ENCODE data around the gene TYW1B. TPM values are rescaled to one million over a fixed set of nuclear protein-coding genes. Genes with fewer than 3 reads are reported as not detected.
"Not testable (repeated sequence)": the region's sequence is repeated elsewhere in the genome, so short reads cannot be mapped to it uniquely, and the experiment has no call there.

Gene TYW1B
- total RNA-seq, 1 donor from 2014 or later, result 5.7 TPM

GRCh38 chr7:72643708-72644107 is 184.3 kb downstream of the TYW1B start:
- DNase-seq (ENCODE audit: low spot score, unreplicated experiment); H3K27ac Mint-ChIP-seq; H3K36me3 Mint-ChIP-seq (ENCODE audit: insufficient read depth): not testable (repeated sequence)

GRCh38 chr7:72641485-72642248 is 186.3 kb downstream of the TYW1B start:
- H3K9me3 Mint-ChIP-seq (ENCODE audit: low read depth); H3K27me3 Mint-ChIP-seq; DNase-seq (ENCODE audit: low spot score, unreplicated experiment); H3K4me1 Mint-ChIP-seq (ENCODE audit: low read depth); H3K27ac Mint-ChIP-seq; H3K36me3 Mint-ChIP-seq (ENCODE audit: insufficient read depth); H3K4me3 Mint-ChIP-seq (ENCODE audit: low read depth): not testable (repeated sequence)

More at GRCh38 chr7:72643708-72644107, 184.3 kb downstream of the TYW1B start:
- H3K4me1 Mint-ChIP-seq (ENCODE audit: low read depth); H3K9me3 Mint-ChIP-seq (ENCODE audit: low read depth); H3K27me3 Mint-ChIP-seq; H3K4me3 Mint-ChIP-seq (ENCODE audit: low read depth): not testable (repeated sequence)

DNA sequence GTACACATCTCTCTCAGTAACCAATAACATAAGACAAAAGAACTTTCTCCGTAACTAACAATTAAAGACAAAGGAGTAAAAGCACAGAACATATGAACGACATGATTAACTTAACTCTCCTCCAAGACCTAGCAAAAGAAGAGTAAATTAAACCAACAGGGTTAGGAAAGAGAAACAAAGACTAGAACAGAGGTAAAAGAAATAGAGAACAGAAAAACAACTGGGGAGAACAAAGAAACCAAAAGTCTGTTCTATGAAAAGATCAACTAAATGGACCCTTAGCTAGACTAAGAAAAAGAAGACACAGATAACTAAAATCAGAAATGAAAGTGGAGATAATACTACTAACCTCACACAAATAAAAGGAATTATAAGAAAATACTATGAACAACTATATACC is 187.3 kb downstream of the TYW1B start:
- H3K27me3 Mint-ChIP-seq; H3K36me3 Mint-ChIP-seq (ENCODE audit: insufficient read depth); H3K4me1 Mint-ChIP-seq (ENCODE audit: low read depth); H3K4me3 Mint-ChIP-seq (ENCODE audit: low read depth); DNase-seq (ENCODE audit: low spot score, unreplicated experiment); H3K9me3 Mint-ChIP-seq (ENCODE audit: low read depth): not testable (repeated sequence)
- H3K27ac Mint-ChIP-seq, result peak overlapping the region; percentile 37

DNA sequence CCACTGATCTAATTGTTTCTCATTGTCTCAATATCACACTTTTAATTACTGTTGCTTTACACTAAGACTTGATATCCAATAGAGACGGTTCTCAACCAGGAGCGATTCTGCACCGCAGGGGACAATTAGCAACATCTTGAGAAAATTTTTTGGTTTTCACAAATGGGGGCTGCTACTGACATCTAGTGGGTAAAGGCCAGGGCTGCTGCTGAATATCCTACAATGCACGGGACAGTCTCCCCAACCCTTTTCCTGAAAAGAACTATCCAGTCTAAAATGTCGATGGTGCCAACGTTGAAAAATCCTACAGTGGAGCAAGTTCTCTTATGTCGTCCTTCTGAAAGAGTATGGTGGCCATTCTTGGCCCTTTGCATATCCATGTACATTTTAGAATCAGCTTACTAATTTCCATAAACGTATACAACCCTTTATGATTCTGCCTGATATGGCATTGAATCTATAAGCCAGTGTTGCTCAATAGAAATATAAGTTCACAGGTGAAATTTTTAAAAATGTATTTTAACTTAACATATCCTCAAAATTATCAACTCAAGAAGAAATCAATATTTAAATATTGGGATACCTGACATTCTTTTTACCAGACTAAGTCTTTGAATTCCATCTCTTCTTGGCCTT is 192.6 kb downstream of the TYW1B start:
- not testable (repeated sequence) for H3K4me3 Mint-ChIP-seq (ENCODE audit: low read depth); H3K4me1 Mint-ChIP-seq (ENCODE audit: low read depth); H3K27ac Mint-ChIP-seq; H3K36me3 Mint-ChIP-seq (ENCODE audit: insufficient read depth); DNase-seq (ENCODE audit: low spot score, unreplicated experiment); H3K27me3 Mint-ChIP-seq; H3K9me3 Mint-ChIP-seq (ENCODE audit: low read depth)
- TF ChIP-seq, protein P1, sequence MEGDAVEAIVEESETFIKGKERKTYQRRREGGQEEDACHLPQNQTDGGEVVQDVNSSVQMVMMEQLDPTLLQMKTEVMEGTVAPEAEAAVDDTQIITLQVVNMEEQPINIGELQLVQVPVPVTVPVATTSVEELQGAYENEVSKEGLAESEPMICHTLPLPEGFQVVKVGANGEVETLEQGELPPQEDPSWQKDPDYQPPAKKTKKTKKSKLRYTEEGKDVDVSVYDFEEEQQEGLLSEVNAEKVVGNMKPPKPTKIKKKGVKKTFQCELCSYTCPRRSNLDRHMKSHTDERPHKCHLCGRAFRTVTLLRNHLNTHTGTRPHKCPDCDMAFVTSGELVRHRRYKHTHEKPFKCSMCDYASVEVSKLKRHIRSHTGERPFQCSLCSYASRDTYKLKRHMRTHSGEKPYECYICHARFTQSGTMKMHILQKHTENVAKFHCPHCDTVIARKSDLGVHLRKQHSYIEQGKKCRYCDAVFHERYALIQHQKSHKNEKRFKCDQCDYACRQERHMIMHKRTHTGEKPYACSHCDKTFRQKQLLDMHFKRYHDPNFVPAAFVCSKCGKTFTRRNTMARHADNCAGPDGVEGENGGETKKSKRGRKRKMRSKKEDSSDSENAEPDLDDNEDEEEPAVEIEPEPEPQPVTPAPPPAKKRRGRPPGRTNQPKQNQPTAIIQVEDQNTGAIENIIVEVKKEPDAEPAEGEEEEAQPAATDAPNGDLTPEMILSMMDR (IDR thresholded peaks at IDR 0.05; ENCODE audit: unreplicated experiment), result peak; percentile 54

DNA sequence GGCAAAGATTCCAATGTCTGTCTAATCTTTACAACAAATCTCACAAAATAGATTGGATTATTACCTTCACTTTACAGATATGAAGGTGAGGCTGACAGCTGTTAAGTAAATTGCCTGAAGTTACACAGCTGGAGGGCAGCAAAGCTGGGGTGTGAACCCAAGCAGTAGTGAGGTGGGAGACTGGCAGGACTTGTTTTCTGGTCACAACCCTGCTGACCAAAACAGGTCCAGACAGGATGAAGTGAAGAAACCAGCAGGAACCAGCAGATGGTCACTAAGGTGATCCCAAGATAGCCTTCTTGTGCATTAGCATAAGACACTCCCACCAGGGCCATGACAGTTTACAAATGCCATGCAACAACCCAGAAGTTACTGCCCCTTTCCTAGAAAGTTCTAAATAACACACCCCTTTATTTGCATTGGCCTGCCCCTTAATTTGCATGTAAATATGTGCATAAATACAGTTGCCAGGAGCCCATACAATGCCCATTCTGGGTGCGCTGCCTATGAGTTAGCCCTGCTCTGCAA is 195.2 kb downstream of the TYW1B start:
- H3K4me3 Mint-ChIP-seq (ENCODE audit: low read depth); H3K27me3 Mint-ChIP-seq; H3K4me1 Mint-ChIP-seq (ENCODE audit: low read depth); H3K9me3 Mint-ChIP-seq (ENCODE audit: low read depth); H3K27ac Mint-ChIP-seq; DNase-seq (ENCODE audit: low spot score, unreplicated experiment); H3K36me3 Mint-ChIP-seq (ENCODE audit: insufficient read depth): not testable (repeated sequence)

- not testable (repeated sequence) for H3K4me3 Mint-ChIP-seq (ENCODE audit: low read depth); H3K9me3 Mint-ChIP-seq (ENCODE audit: low read depth); H3K36me3 Mint-ChIP-seq (ENCODE audit: insufficient read depth); H3K27ac Mint-ChIP-seq; DNase-seq (ENCODE audit: low spot score, unreplicated experiment); H3K4me1 Mint-ChIP-seq (ENCODE audit: low read depth); H3K27me3 Mint-ChIP-seq
Observed at GRCh38 chr7:72628375-72628774, 199.6 kb downstream of the TYW1B start.

- H3K36me3 Mint-ChIP-seq (ENCODE audit: insufficient read depth); H3K27me3 Mint-ChIP-seq; H3K4me3 Mint-ChIP-seq (ENCODE audit: low read depth); H3K9me3 Mint-ChIP-seq (ENCODE audit: low read depth); DNase-seq (ENCODE audit: low spot score, unreplicated experiment): not testable (repeated sequence)
- peak overlapping the region; percentile 41 for H3K27ac Mint-ChIP-seq
- peaks cover 11% of the 10 kb centered on the region for H3K4me1 Mint-ChIP-seq (ENCODE audit: low read depth)
Observed at GRCh38 chr7:72626428-72627011, 201.5 kb downstream of the TYW1B start.

DNA sequence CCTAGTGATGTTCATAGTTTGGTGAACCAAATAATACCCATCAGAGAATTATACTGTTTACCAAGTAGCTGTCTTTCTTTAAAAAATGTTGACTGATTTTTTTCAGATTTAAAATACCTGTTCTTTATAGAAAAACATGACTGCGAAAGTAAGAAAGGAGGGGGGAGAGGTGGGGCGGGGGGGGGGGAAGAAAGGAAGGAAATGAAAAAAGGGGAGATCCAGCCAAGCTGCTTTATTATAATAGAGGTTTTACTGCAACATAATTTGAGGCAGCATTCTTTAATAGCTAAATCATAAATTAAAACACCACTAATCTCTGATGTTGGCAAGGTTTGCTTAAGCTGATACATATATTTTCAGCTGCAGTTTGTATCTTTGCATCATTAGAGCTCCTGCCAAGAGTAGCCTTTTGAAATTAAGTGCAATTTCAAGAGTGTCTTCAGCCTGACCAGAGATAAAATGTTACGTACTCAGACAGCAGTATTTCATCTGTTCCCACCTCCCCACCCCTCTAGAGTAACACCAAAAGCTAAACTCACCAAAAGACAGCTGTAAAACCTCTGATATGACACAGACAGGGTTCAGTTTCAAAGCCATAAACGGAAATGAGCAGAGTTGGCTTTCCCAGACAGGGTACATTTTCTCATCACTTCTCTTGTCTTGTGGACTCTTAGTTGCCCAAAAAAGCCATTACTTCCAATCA is 202.1 kb downstream of the TYW1B start:
- H3K4me3 Mint-ChIP-seq (ENCODE audit: low read depth); H3K36me3 Mint-ChIP-seq (ENCODE audit: insufficient read depth); DNase-seq (ENCODE audit: low spot score, unreplicated experiment); H3K9me3 Mint-ChIP-seq (ENCODE audit: low read depth); H3K27ac Mint-ChIP-seq; H3K27me3 Mint-ChIP-seq: not testable (repeated sequence)
- peaks cover 17% of the 10 kb centered on the region for H3K4me1 Mint-ChIP-seq (ENCODE audit: low read depth)
